Lower leg skin (tissue), 4 donors: ENCODE data around the gene GJD2. TPM values are rescaled to one million over a fixed set of nuclear protein-coding genes. Genes with fewer than 3 reads are reported as not detected.

ENCODE experiments used
- DNase-seq, 2 donors: peaks; one replicate each; pipeline ENCODE4 v3.0.0-alpha.2; 2019; ENCODE audit warnings: low spot score in 2 of 2
- H3K4me3 ChIP-seq: fragments of 200-600 bp; sonication (generic); 2 replicates; pipeline ENCODE4 v1.5.1; 2017; ENCODE audit warnings: mild to moderate bottlenecking, low read depth; ENCODE audit not compliant: poor library complexity, severe bottlenecking
- POLR2A ChIP-seq, 2 donors: fragments of 450-650 bp; IDR thresholded peaks; one replicate each; pipeline ENCODE4 v1.6.1; 2016 to 2017; ENCODE audit warnings: antibody characterized with exemption in 2 of 2, mild to moderate bottlenecking in 1 of 2, moderate library complexity in 1 of 2
- WGBS, 2 donors: methylation state at CpG; one replicate each; pipeline ENCODE4 v1.1.5; 2018; 5-methylcytosine and 5-hydroxymethylcytosine counted together
- intact Hi-C: fragments of 100-400 bp; cut with DNase I; formaldehyde crosslinking; loops from one replicate; pipeline ENCODE4 v1.15.0; 2023; ENCODE audit warnings: low total_unique reads
- total RNA-seq, 4 donors: library from RNA; depleted of rRNA; stranded (reverse); fragments of >200 nt; gene quantifications; one replicate each; pipeline ENCODE4 v1.1.0, GENCODE V29; 2016
- TF ChIP-seq, protein P1 (sequence below), 3 donors: fragments of 450-650 bp; IDR thresholded peaks; one replicate each; pipeline ENCODE4 v1.5.1; 2016; ENCODE audit warnings: antibody characterized with exemption in 3 of 3, mild to moderate bottlenecking in 3 of 3, moderate library complexity in 2 of 3

GJD2 gene
- total RNA-seq, 4 donors from 2014 or later: not detected

GRCh38 chr15:34757262-34757661, 2.5 kb upstream of the GJD2 start:
- H3K4me3 ChIP-seq: no peak overlapping the region

DNA sequence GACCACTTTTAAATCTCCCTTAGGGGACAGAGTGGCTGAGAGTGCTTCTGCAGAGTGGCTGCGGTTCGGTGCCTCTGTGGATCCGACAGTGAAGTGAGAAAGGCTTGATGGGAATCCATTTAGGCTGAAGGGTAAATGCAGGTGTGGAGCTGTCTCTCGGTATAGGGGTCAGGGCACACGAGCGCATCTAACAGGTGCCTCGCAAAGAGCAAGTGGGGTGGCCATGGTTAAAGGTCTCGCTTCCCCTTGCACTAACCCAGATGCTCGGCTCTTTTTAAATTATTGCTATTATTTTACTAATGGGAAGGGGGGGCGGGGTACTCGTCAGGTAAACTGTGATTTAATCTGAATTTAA, 598 bp upstream of the GJD2 start:
- 6 to 9% methylated on average over 11 of the region's 11 CpGs for WGBS, 2 donors
- H3K4me3 ChIP-seq: no peak overlapping the region
- TF ChIP-seq, protein P1, sequence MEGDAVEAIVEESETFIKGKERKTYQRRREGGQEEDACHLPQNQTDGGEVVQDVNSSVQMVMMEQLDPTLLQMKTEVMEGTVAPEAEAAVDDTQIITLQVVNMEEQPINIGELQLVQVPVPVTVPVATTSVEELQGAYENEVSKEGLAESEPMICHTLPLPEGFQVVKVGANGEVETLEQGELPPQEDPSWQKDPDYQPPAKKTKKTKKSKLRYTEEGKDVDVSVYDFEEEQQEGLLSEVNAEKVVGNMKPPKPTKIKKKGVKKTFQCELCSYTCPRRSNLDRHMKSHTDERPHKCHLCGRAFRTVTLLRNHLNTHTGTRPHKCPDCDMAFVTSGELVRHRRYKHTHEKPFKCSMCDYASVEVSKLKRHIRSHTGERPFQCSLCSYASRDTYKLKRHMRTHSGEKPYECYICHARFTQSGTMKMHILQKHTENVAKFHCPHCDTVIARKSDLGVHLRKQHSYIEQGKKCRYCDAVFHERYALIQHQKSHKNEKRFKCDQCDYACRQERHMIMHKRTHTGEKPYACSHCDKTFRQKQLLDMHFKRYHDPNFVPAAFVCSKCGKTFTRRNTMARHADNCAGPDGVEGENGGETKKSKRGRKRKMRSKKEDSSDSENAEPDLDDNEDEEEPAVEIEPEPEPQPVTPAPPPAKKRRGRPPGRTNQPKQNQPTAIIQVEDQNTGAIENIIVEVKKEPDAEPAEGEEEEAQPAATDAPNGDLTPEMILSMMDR (IDR thresholded peaks at IDR 0.05): no peak
- no peak for TF ChIP-seq POLR2A (IDR thresholded peaks at IDR 0.05)
- intact Hi-C loops: no loop called here
- DNase-seq: no peak

More at GRCh38 chr15:34757262-34757661, 2.5 kb upstream of the GJD2 start:
- no peak for TF ChIP-seq POLR2A (IDR thresholded peaks at IDR 0.05)
- TF ChIP-seq, protein P1 (IDR thresholded peaks at IDR 0.05): no peak
- 77 to 78% methylated on average over 3 of the region's 3 CpGs for WGBS, 2 donors
- DNase-seq: no peak
- intact Hi-C loops: no loop called here

DNA sequence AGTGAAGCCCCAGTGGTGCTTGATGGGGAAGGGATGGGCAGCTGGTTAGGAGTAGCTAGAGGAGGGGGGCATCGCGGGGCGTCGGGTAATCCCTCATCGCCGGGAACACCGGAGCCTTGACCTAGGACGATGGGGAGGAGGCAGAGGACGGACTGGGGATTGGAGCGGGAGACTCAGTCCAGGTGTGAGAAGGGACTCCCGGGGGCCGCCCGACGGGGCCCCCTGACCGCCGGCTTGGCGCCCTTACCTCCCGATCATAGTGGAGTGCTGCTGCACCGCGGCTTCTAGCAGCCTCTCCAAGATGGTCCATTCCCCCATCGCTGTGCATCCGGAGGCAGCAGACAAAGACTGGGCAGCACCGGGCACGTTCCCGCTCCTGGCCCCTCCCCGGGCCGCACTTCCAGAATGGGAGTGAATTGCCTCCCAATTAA, 612 bp downstream of the GJD2 start:
- TF ChIP-seq POLR2A (IDR thresholded peaks at IDR 0.05): no peak
- TF ChIP-seq, protein P1 (IDR thresholded peaks at IDR 0.05): no peak
- WGBS, 2 donors: 10 to 11% methylated on average over 27 of the region's 27 CpGs
- no peak overlapping the region for H3K4me3 ChIP-seq
- DNase-seq: no peak
- intact Hi-C loops: no loop called here

DNA sequence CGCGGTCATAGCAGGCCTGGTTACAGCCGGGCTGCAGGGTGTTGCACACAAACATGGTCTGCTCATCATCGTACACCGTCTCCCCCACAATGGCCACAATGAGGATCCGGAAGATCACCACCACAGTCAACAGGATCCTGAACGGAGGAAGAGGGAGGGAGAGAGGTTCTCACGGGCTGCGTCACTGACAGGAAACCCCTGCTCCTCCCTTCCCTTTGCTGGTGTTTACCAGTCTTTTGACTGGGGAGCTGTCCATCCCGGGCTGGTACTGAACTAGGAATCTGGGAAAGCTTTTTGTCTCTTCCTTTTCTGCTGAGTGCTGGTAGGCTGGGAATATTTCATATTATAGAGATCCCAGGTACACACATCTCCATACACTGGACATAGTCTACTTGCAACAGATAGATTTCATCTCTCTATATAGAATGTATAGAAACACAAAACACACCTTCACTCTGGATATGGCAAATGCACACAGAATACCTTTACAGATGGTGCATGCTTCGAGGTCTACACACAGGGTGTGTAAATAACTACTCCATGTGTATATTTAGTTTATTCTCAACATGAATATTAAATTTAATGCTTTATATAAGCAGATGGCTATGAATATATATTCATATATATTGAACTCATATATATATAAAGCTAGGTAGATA, 1.4 kb downstream of the GJD2 start:
- intact Hi-C loops: no loop called here
- TF ChIP-seq, protein P1 (IDR thresholded peaks at IDR 0.05): no peak
- TF ChIP-seq POLR2A (IDR thresholded peaks at IDR 0.05): no peak
- 34 to 35% methylated on average over 11 of the region's 11 CpGs for WGBS, 2 donors
- no peak for DNase-seq
- H3K4me3 ChIP-seq: no peak overlapping the region

DNA sequence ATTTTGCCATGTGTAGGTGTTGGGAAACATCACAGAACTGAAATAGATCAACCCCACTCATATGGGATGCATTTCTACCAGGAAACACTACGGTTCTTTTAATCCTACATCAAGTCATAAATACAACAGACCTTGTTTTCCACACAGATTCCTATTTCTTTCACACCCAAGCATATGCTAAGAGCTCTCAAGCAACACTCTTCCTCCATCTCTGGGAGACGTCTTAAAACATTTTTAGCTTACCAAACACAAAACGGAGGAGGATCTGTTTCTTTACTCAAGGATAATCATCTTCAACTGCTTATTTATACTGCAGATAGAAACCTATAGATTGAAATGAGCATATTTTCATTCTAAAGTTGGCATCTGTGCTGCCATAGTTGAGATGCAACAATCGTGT, 5.1 kb downstream of the GJD2 start:
- intact Hi-C loops: no loop called here
- H3K4me3 ChIP-seq: no peak overlapping the region
- WGBS, 2 donors: 71 to 73% methylated on average over 4 of the region's 4 CpGs
- DNase-seq: no peak
- TF ChIP-seq POLR2A (IDR thresholded peaks at IDR 0.05): no peak
- TF ChIP-seq, protein P1 (IDR thresholded peaks at IDR 0.05): no peak

DNA sequence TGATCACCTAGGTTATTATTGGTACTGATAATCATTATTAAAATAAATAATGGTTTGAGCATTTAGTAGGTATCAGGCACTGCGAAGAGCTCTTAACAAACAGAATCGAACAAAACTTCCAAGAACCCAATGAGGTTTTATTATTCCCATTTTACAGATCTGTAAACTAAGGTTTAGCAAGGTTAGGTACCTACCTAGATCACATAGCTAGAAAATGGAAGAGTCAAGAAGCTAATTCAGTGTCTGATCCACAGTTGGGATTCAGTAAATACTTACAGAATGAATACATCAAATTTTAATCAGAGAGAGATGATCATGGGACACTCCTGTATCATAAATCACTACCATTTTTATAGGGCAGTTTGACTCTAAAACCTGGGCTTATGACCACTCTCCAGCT, 15.5 kb downstream of the GJD2 start:
- TF ChIP-seq POLR2A (IDR thresholded peaks at IDR 0.05): no peak
- TF ChIP-seq, protein P1 (IDR thresholded peaks at IDR 0.05): no peak
- WGBS, 2 donors: 91 to 96% methylated on average over 2 of the region's 2 CpGs
- intact Hi-C loops: no loop called here
- no peak overlapping the region for H3K4me3 ChIP-seq
- no peak for DNase-seq
